Activated T-cell treated with anti-CD3 and anti-CD28 coated beads for 1 hour (primary cell): ENCODE data around the gene SPARCL1.
A peak's percentile ranks its signal among the peaks of the same experiment; 100 is the strongest.
"Not testable (repeated sequence)": the region's sequence is repeated elsewhere in the genome, so short reads cannot be mapped to it uniquely, and the experiment has no call there.

ENCODE experiments used
- DNase-seq: peaks from one replicate; pipeline ENCODE4 v3.0.0-alpha.2; 2020; ENCODE audit warnings: low read depth

SPARCL1 gene

GRCh38 chr4:87529187-87529586, at the start of gene SPARCL1:
Gene SPARCL1 (minus strand): TSS chr4:87529376. CDS start chr4:87499574, 29,802 bp downstream.
- no peak for DNase-seq

DNA sequence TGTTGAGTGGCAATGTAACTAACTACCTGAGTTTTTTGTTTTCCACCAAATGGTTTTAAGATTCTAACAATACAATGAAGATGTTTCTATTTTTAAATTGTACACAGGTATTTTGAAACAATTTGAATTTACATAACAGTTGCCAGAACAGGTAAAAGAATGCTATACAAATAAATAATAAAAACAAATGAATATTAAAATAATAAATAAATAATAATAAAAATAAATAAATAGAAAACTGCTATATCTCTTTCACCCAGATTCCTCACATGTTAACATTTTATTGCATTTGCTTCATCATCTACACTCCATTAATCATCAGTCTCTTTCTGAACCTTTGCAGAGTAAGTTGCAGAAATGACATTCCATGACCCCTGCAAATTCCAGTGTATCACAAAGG, 46.8 kb upstream of the SPARCL1 start:
- DNase-seq: no peak

- DNase-seq: no peak
Observed at GRCh38 chr4:87575408-87575807, 46.2 kb upstream of the SPARCL1 start.

GRCh38 chr4:87574996-87575395, 45.8 kb upstream of the SPARCL1 start:
- no peak for DNase-seq

- DNase-seq: not testable (repeated sequence)
Observed at GRCh38 chr4:87574376-87574775, 45.2 kb upstream of the SPARCL1 start.

- no peak for DNase-seq
Observed at GRCh38 chr4:87570290-87570805, 41.2 kb upstream of the SPARCL1 start.

DNA sequence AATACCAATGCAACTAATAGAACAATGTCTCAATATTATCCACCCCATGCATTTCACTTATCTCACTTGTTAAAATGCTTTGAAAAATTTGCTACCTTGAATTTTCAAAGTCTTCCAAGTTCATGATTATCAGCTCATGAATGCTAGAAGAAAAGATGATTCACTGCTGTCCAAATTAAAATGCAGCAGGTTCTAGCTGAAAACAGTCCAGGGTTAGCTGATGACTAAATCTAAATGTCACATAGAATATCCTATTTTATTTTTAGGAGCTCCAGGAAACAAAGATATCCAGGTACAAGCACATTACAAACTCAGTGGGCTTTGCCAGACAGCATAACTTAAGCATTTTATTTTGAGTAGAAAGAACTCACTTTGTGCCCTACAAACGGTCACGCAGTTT, 38.0 kb upstream of the SPARCL1 start:
- DNase-seq: no peak

GRCh38 chr4:87566276-87566675, 37.1 kb upstream of the SPARCL1 start:
- no peak for DNase-seq

GRCh38 chr4:87565746-87566145, 36.6 kb upstream of the SPARCL1 start:
- no peak for DNase-seq

- DNase-seq: no peak
Observed at GRCh38 chr4:87560802-87561201, 31.6 kb upstream of the SPARCL1 start.

- peak; percentile 2 for DNase-seq
Observed at GRCh38 chr4:87559090-87559837, 30.1 kb upstream of the SPARCL1 start.

GRCh38 chr4:87557348-87557747, 28.2 kb upstream of the SPARCL1 start:
- no peak for DNase-seq

DNA sequence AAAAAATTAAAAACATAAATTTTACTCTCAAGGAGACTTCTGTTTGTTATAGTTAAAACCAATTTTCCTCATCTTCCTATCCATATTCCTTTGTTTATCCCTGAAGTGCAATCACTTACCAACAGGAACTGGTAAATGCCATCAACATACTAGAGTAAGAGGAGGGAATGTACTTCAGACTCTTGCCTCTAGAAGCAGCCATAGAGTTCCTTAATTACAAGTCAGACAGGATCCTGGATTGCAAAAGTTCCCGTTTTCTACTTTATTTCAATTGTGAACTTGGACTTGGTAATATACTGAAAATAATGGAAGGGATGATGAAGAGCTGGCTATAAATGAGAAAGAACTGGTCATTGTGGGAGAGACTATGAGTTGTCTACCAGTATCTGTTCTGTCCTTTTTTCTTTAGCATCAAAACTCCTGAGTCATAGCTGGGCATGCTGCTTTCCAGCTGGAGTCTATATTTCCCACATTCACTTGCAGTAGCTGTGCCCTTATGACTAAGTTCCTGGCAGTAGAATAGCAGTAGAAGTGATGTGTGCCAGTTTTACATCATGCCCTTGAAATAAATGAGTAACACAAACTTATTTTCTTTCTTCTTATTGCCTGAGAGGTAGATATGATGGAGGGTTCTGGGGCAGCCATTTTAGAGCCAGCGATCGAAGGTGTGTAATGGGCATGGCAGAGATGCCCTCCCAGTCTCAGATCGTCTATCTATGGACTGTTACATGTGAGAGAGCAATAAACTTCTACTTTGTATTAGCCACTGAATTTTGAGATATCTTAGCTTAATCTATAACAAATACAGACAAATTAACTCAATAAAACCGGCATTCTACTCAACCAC, 26.8 kb upstream of the SPARCL1 start:
- DNase-seq: no peak

DNA sequence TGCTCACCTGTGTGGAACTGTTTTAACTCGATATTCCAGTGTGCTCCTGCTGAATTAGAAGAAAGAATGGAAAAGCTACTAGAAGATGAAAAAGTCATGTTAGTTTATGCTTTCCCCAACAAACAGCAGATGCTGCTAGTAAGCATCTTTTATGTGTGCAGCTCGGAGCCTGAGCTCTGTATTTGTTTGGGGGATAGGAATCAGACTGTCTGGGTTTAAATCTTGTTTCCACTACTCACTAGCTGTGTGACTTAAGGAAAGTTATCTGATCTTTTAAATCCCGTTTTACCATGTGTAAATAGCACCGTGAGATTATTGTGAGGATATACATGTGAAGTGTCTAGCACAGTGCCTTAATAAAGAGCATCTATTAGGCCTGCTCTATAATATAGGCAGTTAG, 24.0 kb upstream of the SPARCL1 start:
- no peak for DNase-seq

- DNase-seq: no peak
Observed at GRCh38 chr4:87551361-87551760, 22.2 kb upstream of the SPARCL1 start.

DNA sequence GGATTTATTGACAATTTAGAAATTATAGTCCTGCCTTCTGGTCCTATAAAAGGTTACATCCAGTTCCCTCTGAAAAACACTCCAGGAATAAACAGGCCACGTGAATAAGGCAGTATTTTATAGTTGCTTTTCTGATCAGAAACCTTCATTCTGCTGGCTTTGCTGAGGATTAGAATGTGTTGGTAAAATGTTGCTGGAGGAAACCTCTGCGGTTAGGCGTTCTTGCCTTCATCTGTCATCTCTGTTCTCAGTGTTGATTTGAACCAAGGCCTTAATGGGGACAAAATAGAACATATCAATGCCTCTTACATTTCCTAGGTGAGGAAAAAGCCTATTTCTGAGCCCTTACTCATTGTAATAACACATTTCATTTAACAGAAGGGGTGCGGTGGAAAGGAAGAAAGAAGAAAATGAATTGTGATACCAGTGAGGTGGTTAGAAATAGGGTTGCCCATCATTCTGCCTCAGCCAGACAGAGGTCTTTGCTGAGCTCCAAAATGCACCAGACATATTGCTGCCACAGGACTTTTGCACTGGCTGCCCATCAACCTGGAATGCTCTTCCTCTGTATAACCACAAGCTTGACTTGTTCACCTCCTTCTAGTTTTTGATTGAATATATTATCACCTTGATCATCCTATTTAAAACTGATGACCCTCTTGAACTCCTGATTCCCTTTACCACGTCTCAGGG, 18.0 kb upstream of the SPARCL1 start:
- no peak for DNase-seq

- no peak for DNase-seq
Observed at GRCh38 chr4:87545052-87545451, 15.9 kb upstream of the SPARCL1 start.

DNA sequence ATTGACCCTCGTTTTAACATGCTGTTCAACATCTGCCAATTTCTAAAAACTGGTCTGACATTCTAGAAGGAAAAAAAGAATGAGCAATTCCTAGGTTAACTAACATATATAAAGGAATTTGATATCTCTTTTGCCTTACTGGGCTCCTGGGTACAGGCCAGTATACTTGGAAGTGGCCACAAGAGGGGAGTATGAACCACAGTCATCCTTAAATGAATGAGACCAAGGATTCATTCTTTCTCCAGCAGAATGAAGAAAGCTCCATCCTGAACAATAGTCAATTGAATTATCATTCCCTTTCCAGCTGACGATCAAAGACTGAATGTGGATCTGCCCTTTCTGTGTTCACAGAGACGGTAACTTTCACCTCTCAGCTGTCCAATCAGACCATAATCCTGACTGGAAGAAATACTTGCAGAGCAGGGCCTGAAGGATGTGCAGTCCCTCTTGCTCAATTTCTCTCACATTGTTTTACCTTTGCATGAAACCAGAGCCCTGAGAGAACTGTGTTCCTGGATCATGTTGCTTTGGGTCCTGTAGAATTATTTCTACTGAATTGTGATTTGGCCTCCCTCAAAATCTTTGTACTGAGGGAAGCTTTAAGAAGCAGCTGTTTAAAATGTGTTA, 14.8 kb upstream of the SPARCL1 start:
- no peak for DNase-seq

DNA sequence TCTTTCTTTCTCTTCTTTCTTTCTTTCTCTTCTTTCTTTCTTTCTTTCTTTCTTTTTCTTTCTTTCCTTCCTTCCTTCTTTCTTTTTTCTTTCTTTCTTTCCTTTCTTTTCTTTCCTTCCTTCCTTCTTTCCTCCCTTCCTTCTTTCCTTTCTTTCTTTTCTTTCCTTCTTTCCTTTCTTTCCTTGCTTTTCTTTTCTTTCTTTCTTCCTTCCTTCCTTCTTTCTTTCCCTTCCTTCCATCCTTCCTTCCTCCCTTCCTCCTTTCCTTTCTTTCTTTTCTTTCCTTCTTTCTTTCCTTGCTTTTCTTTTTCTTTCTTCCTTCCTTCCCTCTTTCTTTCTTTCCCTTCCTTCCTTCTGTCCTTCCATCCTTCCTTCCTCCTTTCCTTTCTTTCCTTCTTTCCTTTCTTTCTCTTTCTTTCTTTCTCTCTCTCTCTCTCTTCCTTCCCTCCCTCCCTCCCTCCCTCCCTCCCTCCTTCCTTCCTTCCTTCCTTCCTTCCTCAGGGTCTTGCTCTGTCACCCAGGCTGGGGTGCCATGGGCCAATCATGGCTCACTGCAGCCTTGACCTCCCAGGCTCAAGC, 13.6 kb upstream of the SPARCL1 start:
- no peak for DNase-seq

GRCh38 chr4:87541956-87542709, 13.0 kb upstream of the SPARCL1 start:
- DNase-seq: no peak

DNA sequence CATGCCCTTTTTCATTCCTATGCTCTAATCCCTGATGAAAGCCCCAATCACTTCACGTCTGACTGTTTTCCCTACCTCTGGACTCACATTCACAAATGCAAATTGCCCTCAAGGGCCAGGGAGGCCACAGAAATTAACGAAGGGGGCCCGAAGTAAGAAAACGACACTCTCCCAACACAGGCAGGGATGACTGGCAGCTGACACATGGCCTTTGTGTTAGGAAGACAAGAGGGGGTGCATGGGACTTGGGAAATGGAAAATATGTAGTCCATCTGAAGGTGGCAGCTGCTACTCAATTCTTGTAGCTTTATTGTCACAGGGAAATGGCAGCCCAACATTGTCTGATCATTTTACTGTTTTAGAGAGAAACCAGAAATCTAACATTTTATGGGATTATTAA, 12.3 kb upstream of the SPARCL1 start:
- DNase-seq: no peak
